ENCODE results near the gene DMXL1.
"Not testable (repeated sequence)": the region's sequence is repeated elsewhere in the genome, so short reads cannot be mapped to it uniquely, and the experiment has no call there.

DNA sequence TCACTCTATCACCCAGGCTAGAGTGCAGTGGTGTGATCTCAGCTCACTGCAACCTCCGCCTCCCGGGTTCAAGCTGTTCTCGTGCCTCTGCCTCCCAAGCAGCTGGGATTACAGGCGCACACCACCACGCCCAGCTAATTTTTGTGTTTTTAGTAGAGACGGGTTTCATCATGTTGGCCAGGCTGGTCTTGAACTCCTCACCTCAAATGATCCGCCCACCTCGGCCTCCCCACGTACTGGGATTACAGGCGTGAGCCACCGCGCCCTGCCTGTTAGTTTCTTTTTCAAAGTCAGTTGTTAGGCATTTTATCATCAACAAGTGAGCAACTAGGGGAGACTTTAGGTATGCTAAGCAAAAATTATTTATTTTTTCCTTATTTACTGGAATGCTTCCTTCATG, 4.4 kb downstream of the DMXL1 start:
- TF ChIP-seq ZNF274 (IDR thresholded peaks at IDR 0.05; ENCODE audit: low read depth, low read length); SUZ12 (IDR thresholded peaks at IDR 0.05; ENCODE audit: extremely low read depth, insufficient read depth, insufficient read length): not testable (repeated sequence)

Data from NT2/D1 (cell line).